DMS53 treated with DMSO at 0.1 percent for 48 hours (cell line): ENCODE data around the gene GATAD2A.
"Not testable (repeated sequence)": the region's sequence is repeated elsewhere in the genome, so short reads cannot be mapped to it uniquely, and the experiment has no call there.

Source experiments
- DNase-seq: peaks from one replicate; lab custom pipeline; 2025; ENCODE audit not compliant: unreplicated experiment; lab: John Stamatoyannopoulos, UW

GATAD2A gene

GRCh38 chr19:19464339-19465098, 59.0 kb downstream of the GATAD2A start:
- DNase-seq = no peak

GRCh38 chr19:19465436-19466070, 60.1 kb downstream of the GATAD2A start:
- no peak for DNase-seq

GRCh38 chr19:19466201-19466600, 60.7 kb downstream of the GATAD2A start:
- DNase-seq = no peak

- DNase-seq = no peak
Measured at GRCh38 chr19:19468424-19469050, 63.1 kb downstream of the GATAD2A start.

GRCh38 chr19:19470579-19470978, 65.1 kb downstream of the GATAD2A start:
- DNase-seq = no peak

- no peak for DNase-seq
Measured at GRCh38 chr19:19471682-19472081, 66.2 kb downstream of the GATAD2A start.

GRCh38 chr19:19472106-19472505, 66.6 kb downstream of the GATAD2A start:
- DNase-seq = not testable (repeated sequence)

- no peak for DNase-seq
Measured at GRCh38 chr19:19475015-19475765, 69.7 kb downstream of the GATAD2A start.

GRCh38 chr19:19475849-19476828, 70.7 kb downstream of the GATAD2A start:
- DNase-seq = no peak

- no peak for DNase-seq
Measured at GRCh38 chr19:19477705-19478383, 72.4 kb downstream of the GATAD2A start.

GRCh38 chr19:19480688-19481087, 75.2 kb downstream of the GATAD2A start:
- no peak for DNase-seq

- DNase-seq = no peak
Measured at GRCh38 chr19:19482809-19483596, 77.5 kb downstream of the GATAD2A start.

GRCh38 chr19:19485161-19485997, 79.9 kb downstream of the GATAD2A start:
- no peak for DNase-seq

GRCh38 chr19:19485998-19486290, 80.5 kb downstream of the GATAD2A start:
- no peak for DNase-seq

- DNase-seq = no peak
Measured at GRCh38 chr19:19486343-19487076, 81.0 kb downstream of the GATAD2A start.

- DNase-seq = no peak
Measured at GRCh38 chr19:19487077-19487949, 81.8 kb downstream of the GATAD2A start.
